Neural cell (in vitro differentiated cells): ENCODE results near the gene DGCR8.

Experiments used
- EZH2 ChIP-seq: fragments of 200-600, 300-800 bp; shearing (Covaris generic), sonication (generic); IDR thresholded peaks from 2 replicates; pipeline ENCODE4 v1.6.1; 2014; ENCODE audit warnings: antibody characterized with exemption, low read length, borderline replicate concordance, mild to moderate bottlenecking; ENCODE audit not compliant: insufficient read depth, poor library complexity, severe bottlenecking
- MXI1 ChIP-seq: fragments of 450-650 bp; conservative IDR thresholded peaks from 2 replicates; pipeline ENCODE4 v1.6.1; 2014; ENCODE audit warnings: antibody characterized with exemption, mild to moderate bottlenecking; ENCODE audit not compliant: poor library complexity, severe bottlenecking
- POLR2AphosphoS5 ChIP-seq: IDR thresholded peaks from 2 replicates; pipeline ENCODE4 v1.6.1; 2012
- SMC3 ChIP-seq: fragments of 450-650 bp; conservative IDR thresholded peaks from 2 replicates; pipeline ENCODE4 v1.6.1; 2014; ENCODE audit warnings: antibody characterized with exemption, mild to moderate bottlenecking, moderate library complexity; ENCODE audit not compliant: poor library complexity
- TAF1 ChIP-seq: IDR thresholded peaks from 2 replicates; pipeline ENCODE4 v1.6.1; 2012; ENCODE audit warnings: low read depth
- TF ChIP-seq, protein P1 (sequence below): fragments of 450-650 bp; IDR thresholded peaks from 2 replicates; pipeline ENCODE4 v1.5.1; 2014; ENCODE audit warnings: antibody characterized with exemption, mild to moderate bottlenecking, moderate library complexity; ENCODE audit not compliant: poor library complexity, severe bottlenecking

DNA sequence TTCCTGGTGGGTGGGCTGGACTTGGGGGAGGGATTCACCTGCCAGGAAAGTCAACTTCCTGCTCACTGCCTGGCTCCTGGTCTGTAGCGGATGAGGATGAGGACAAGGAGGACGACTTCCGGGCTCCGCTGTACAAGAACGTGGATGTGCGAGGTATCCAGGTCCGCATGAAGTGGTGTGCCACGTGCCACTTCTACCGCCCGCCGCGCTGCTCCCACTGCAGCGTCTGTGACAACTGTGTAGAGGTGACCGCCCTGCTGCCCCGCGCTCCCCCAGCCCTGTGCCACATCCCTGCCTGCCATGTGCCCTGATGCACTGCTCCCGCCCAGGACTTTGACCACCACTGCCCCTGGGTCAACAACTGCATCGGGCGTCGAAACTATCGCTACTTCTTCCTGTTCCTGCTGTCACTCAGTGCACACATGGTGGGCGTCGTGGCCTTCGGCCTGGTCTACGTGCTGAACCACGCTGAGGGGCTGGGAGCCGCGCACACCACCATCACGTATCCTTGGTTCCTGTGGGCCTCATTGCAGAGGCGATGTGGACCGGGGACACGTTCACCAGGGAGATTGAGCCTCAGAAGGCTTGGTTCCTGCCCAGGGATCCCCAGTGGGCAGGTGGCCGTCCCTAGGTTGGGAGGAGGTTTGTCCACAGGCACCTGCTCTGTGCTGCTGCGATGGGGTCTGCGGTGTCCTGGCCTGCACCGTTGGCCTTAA, 59.5 kb downstream of the DGCR8 start:
- TF ChIP-seq, protein P1, sequence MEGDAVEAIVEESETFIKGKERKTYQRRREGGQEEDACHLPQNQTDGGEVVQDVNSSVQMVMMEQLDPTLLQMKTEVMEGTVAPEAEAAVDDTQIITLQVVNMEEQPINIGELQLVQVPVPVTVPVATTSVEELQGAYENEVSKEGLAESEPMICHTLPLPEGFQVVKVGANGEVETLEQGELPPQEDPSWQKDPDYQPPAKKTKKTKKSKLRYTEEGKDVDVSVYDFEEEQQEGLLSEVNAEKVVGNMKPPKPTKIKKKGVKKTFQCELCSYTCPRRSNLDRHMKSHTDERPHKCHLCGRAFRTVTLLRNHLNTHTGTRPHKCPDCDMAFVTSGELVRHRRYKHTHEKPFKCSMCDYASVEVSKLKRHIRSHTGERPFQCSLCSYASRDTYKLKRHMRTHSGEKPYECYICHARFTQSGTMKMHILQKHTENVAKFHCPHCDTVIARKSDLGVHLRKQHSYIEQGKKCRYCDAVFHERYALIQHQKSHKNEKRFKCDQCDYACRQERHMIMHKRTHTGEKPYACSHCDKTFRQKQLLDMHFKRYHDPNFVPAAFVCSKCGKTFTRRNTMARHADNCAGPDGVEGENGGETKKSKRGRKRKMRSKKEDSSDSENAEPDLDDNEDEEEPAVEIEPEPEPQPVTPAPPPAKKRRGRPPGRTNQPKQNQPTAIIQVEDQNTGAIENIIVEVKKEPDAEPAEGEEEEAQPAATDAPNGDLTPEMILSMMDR, result no peak
- TF ChIP-seq EZH2, result no peak
- no peak for TF ChIP-seq POLR2AphosphoS5
- no peak for TF ChIP-seq TAF1
- no peak for TF ChIP-seq SMC3
- no peak for TF ChIP-seq MXI1
